ENCODE data around the gene LPAR6.
A peak's percentile ranks its signal among the peaks of the same experiment; 100 is the strongest.
"Not testable (repeated sequence)": the region's sequence is repeated elsewhere in the genome, so short reads cannot be mapped to it uniquely, and the experiment has no call there.

Gene LPAR6

GRCh38 chr13:48431431-48431830, 18.5 kb upstream of the LPAR6 start:
- H3K9ac ChIP-seq (ENCODE audit: low read depth, low read length) = no peak overlapping the region
- no peak overlapping the region for H2AFZ ChIP-seq (ENCODE audit: low read depth, low read length)
- H3K4me2 ChIP-seq (ENCODE audit: insufficient read depth, low read length) = no peak overlapping the region
- H3K4me1 ChIP-seq (ENCODE audit: insufficient read depth, low read length) = peaks cover 7% of the 10 kb centered on the region
- TF ChIP-seq EZH2 (IDR thresholded peaks at IDR 0.05; ENCODE audit: borderline replicate concordance, low read depth, low read length, severe bottlenecking) (no peak), CTCF (IDR thresholded peaks at IDR 0.05; ENCODE audit: borderline replicate concordance, extremely low read depth, low read length, poor library complexity, severe bottlenecking) (no peak)
- ATAC-seq (ENCODE audit: insufficient read depth, low read depth) = peak; percentile 76
- H3K79me2 ChIP-seq (ENCODE audit: insufficient read depth, low read length) = peaks cover 12% of the 10 kb centered on the region
- H3K9me3 ChIP-seq (ENCODE audit: insufficient read depth, low read length, severe bottlenecking) = no peaks in the 10 kb centered on the region
- H4K20me1 ChIP-seq (ENCODE audit: insufficient read depth, low read length) = no peaks in the 10 kb centered on the region
- 0 out of 2 replicates have a peak overlapping the region, but pooled peaks have one; percentile 32 for H3K27ac ChIP-seq (ENCODE audit: low read length)
- DNase-seq = no peak
- H3K27me3 ChIP-seq (ENCODE audit: insufficient read depth, low read length, poor library complexity) = no peaks in the 10 kb centered on the region
- H3K4me3 ChIP-seq (ENCODE audit: low read depth in 1 of 2, low read length in 2 of 2) = no peak overlapping the region
- peaks cover 9% of the 10 kb centered on the region; the same call in 1 of the 2 replicates for H3K36me3 ChIP-seq (ENCODE audit: insufficient read depth, low read length)

- Histone ChIP-seq H3K4me1 (ENCODE audit: insufficient read depth, low read length) (peaks cover 7% of the 10 kb centered on the region), H2AFZ (ENCODE audit: low read depth, low read length) (no peak overlapping the region), H3K4me3 (ENCODE audit: low read depth in 1 of 2, low read length in 2 of 2) (no peak overlapping the region), H3K4me2 (ENCODE audit: insufficient read depth, low read length) (no peak overlapping the region), H3K27me3 (ENCODE audit: insufficient read depth, low read length, poor library complexity) (no peaks in the 10 kb centered on the region), H3K9me3 (ENCODE audit: insufficient read depth, low read length, severe bottlenecking) (no peaks in the 10 kb centered on the region), H3K27ac (ENCODE audit: low read length) (no peak overlapping the region), H3K79me2 (ENCODE audit: insufficient read depth, low read length) (peaks cover 10% of the 10 kb centered on the region), H3K36me3 (ENCODE audit: insufficient read depth, low read length) (peaks cover 13% of the 10 kb centered on the region; the same call in 1 of the 2 replicates), H4K20me1 (ENCODE audit: insufficient read depth, low read length) (no peaks in the 10 kb centered on the region), H3K9ac (ENCODE audit: low read depth, low read length) (no peak overlapping the region)
- ATAC-seq (ENCODE audit: insufficient read depth, low read depth) (no peak), DNase-seq (no peak)
- no peak for TF ChIP-seq EZH2 (IDR thresholded peaks at IDR 0.05; ENCODE audit: borderline replicate concordance, low read depth, low read length, severe bottlenecking)
- no peak for TF ChIP-seq CTCF (IDR thresholded peaks at IDR 0.05; ENCODE audit: borderline replicate concordance, extremely low read depth, low read length, poor library complexity, severe bottlenecking)
Observed at GRCh38 chr13:48429886-48430285, 17.0 kb upstream of the LPAR6 start.

- Histone ChIP-seq H3K79me2 (ENCODE audit: insufficient read depth, low read length) (peaks cover 6% of the 10 kb centered on the region), H3K4me1 (ENCODE audit: insufficient read depth, low read length) (peaks cover 7% of the 10 kb centered on the region), H3K4me2 (ENCODE audit: insufficient read depth, low read length) (no peak overlapping the region), H4K20me1 (ENCODE audit: insufficient read depth, low read length) (no peaks in the 10 kb centered on the region), H3K9ac (ENCODE audit: low read depth, low read length) (no peak overlapping the region), H3K27me3 (ENCODE audit: insufficient read depth, low read length, poor library complexity) (no peaks in the 10 kb centered on the region), H3K9me3 (ENCODE audit: insufficient read depth, low read length, severe bottlenecking) (no peaks in the 10 kb centered on the region), H3K27ac (ENCODE audit: low read length) (no peak overlapping the region), H2AFZ (ENCODE audit: low read depth, low read length) (no peak overlapping the region), H3K4me3 (ENCODE audit: low read depth in 1 of 2, low read length in 2 of 2) (no peak overlapping the region), H3K36me3 (ENCODE audit: insufficient read depth, low read length) (peaks cover 16% of the 10 kb centered on the region; the same call in 1 of the 2 replicates)
- no peak for TF ChIP-seq EZH2 (IDR thresholded peaks at IDR 0.05; ENCODE audit: borderline replicate concordance, low read depth, low read length, severe bottlenecking)
- no peak for TF ChIP-seq CTCF (IDR thresholded peaks at IDR 0.05; ENCODE audit: borderline replicate concordance, extremely low read depth, low read length, poor library complexity, severe bottlenecking)
- no peak for ATAC-seq (ENCODE audit: insufficient read depth, low read depth)
- DNase-seq = no peak
Observed at GRCh38 chr13:48429036-48429435, 16.1 kb upstream of the LPAR6 start.

- not testable (repeated sequence) for H3K9ac ChIP-seq (ENCODE audit: low read depth, low read length); H3K4me3 ChIP-seq (ENCODE audit: low read depth in 1 of 2, low read length in 2 of 2); H4K20me1 ChIP-seq (ENCODE audit: insufficient read depth, low read length); H3K27ac ChIP-seq (ENCODE audit: low read length); DNase-seq; H3K79me2 ChIP-seq (ENCODE audit: insufficient read depth, low read length); ATAC-seq (ENCODE audit: insufficient read depth, low read depth); H3K27me3 ChIP-seq (ENCODE audit: insufficient read depth, low read length, poor library complexity); H3K4me1 ChIP-seq (ENCODE audit: insufficient read depth, low read length); H3K4me2 ChIP-seq (ENCODE audit: insufficient read depth, low read length); H2AFZ ChIP-seq (ENCODE audit: low read depth, low read length); H3K9me3 ChIP-seq (ENCODE audit: insufficient read depth, low read length, severe bottlenecking)
- peaks cover 16% of the 10 kb centered on the region; the same call in 1 of the 2 replicates for H3K36me3 ChIP-seq (ENCODE audit: insufficient read depth, low read length)
Observed at GRCh38 chr13:48426755-48427298, 13.9 kb upstream of the LPAR6 start.
